SK-N-MC (cell line): ENCODE results near the gene TCF23.

Experiments used
- DNase-seq: peaks from one replicate; pipeline ENCODE4 v3.0.0-alpha.2; 2011; ENCODE audit warnings: low read depth, low spot score
- H3K27ac ChIP-seq: fragments of 200-600 bp; sonication (generic); 2 replicates; pipeline ENCODE4 v1.5.1; 2016; ENCODE audit warnings: mixed run types
- H3K36me3 ChIP-seq: fragments of 200-600 bp; sonication (generic); 2 replicates; pipeline ENCODE4 v1.6.1; 2017; ENCODE audit warnings: antibody characterized with exemption, low read length, mixed read lengths; ENCODE audit not compliant: insufficient read depth
- H3K4me3 ChIP-seq: fragments of 200-600 bp; sonication (generic); 2 replicates; pipeline ENCODE4 v1.5.1; 2016
- H3K9ac ChIP-seq: fragments of 200-600 bp; sonication (generic); 2 replicates; pipeline ENCODE4 v1.8.0; 2017; ENCODE audit warnings: mixed run types, mixed read lengths; ENCODE audit not compliant: insufficient read length
- H3K9me3 ChIP-seq: fragments of 200-600 bp; sonication (generic); 2 replicates; pipeline ENCODE4 v1.6.1; 2017; ENCODE audit warnings: low read depth, mild to moderate bottlenecking, antibody characterized with exemption, low read length, moderate library complexity, mixed read lengths
- EZH2 ChIP-seq: fragments of 200-600 bp; sonication (generic); IDR thresholded peaks from one replicate; pipeline ENCODE4 v1.6.1; 2017; ENCODE audit warnings: antibody characterized with exemption
- FOXP2 ChIP-seq: optimal IDR thresholded peaks from 2 replicates; pipeline ENCODE3; 2011; ENCODE audit warnings: mild to moderate bottlenecking, moderate library complexity; ENCODE audit not compliant: insufficient read depth; ENCODE audit errors: extremely low read length, control extremely low read depth
- POLR2AphosphoS5 ChIP-seq: IDR thresholded peaks from 2 replicates; pipeline ENCODE4 v1.6.1; 2012; ENCODE audit warnings: mild to moderate bottlenecking, low read depth, low read length, borderline replicate concordance

TCF23 gene

GRCh38 chr2:27126252-27126710 lies 22.5 kb upstream of the TCF23 start:
- Histone ChIP-seq H3K4me3 (no peak overlapping the region), H3K9me3 (no peaks in the 10 kb centered on the region)
- no peak for DNase-seq

GRCh38 chr2:27127883-27128667 lies 20.7 kb upstream of the TCF23 start:
- DNase-seq = no peak
- no peak overlapping the region for H3K9ac ChIP-seq
- no peak overlapping the region for H3K27ac ChIP-seq
- H3K4me3 ChIP-seq = no peak overlapping the region
- no peaks in the 10 kb centered on the region for H3K9me3 ChIP-seq
- H3K36me3 ChIP-seq = peaks cover 33% of the 10 kb centered on the region
- no peak for TF ChIP-seq POLR2AphosphoS5
- TF ChIP-seq EZH2 = no peak
- TF ChIP-seq FOXP2 = no peak

More at GRCh38 chr2:27126252-27126710, 22.5 kb upstream of the TCF23 start:
- Histone ChIP-seq H3K9ac (no peak overlapping the region), H3K27ac (peak overlapping the region; percentile 88; the same call in 1 of the 2 replicates), H3K36me3 (peaks cover 15% of the 10 kb centered on the region; the same call in 1 of the 2 replicates)
- no peak for TF ChIP-seq EZH2
- TF ChIP-seq FOXP2 = no peak
- TF ChIP-seq POLR2AphosphoS5 = no peak

DNA sequence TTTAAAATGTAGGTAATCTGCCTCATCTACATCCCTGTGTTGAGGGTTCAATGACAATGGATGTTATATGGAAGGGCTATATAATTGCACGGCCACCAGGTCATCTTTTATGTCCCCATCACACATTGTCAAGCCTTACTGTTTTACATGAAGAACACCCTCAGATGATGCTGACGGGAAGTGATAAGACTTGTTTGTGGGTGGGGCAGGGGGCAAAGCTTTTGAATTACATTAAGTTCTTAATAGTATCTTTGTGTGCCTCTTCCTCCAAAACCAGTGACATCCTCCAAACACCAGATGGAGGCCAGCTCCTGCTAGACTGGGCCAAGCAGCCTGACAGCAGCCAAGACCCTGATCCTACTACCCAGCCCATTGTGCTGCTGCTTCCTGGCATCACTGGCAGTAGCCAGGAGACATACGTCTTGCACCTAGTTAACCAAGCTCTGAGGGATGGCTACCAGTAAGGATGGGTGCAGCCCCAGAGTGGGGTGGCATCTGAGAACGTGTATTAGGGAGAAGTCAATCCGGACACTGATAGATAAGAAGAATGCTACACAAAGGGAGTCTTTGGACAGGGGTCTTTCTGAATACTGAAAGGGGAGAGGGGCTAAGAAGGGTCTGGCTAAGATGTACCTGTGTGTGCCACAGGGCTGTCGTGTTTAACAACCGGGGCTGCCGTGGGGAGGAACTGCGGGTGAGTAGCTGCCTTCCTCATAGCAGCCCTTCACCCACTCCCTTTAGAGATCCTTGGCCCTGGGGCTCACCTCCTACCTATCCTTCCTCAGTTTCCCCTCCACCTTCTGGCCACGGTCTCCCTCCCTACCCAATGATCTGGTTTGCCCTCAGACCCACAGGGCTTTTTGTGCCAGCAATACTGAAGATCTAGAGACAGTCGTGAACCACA lies 19.9 kb upstream of the TCF23 start:
- DNase-seq = no peak
- H3K9ac ChIP-seq = no peak overlapping the region
- H3K27ac ChIP-seq = no peak overlapping the region; the same call in 1 of the 2 replicates
- H3K4me3 ChIP-seq = no peak overlapping the region
- peaks cover 36% of the 10 kb centered on the region for H3K36me3 ChIP-seq
- H3K9me3 ChIP-seq = no peaks in the 10 kb centered on the region
- peak; percentile 16; the same call in 1 of the 2 replicates for TF ChIP-seq POLR2AphosphoS5
- no peak for TF ChIP-seq FOXP2

DNA sequence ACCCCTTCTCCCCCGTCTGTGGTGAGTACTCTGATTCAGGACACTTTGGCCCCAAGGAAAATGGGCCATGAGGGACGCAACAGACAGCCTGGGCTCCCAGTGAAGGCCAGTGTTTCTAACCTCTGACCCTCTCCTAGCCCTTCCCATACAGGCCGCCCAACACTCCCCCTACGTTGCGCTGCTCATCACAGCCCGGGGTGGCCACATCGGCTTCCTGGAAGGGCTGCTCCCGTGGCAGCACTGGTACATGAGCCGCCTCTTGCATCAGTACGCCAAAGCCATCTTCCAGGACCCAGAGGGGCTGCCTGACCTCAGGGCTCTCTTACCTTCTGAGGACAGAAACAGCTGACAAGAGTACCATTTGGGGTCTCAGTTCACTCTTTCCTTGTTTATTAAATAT lies 18.4 kb upstream of the TCF23 start:
- peaks cover 36% of the 10 kb centered on the region for H3K36me3 ChIP-seq
- no peak for DNase-seq
- TF ChIP-seq EZH2 (no peak), POLR2AphosphoS5 (no peak), FOXP2 (no peak)
- no peak overlapping the region for H3K27ac ChIP-seq
- H3K9ac ChIP-seq = no peak overlapping the region
- H3K9me3 ChIP-seq = no peaks in the 10 kb centered on the region
- no peak overlapping the region for H3K4me3 ChIP-seq

DNA sequence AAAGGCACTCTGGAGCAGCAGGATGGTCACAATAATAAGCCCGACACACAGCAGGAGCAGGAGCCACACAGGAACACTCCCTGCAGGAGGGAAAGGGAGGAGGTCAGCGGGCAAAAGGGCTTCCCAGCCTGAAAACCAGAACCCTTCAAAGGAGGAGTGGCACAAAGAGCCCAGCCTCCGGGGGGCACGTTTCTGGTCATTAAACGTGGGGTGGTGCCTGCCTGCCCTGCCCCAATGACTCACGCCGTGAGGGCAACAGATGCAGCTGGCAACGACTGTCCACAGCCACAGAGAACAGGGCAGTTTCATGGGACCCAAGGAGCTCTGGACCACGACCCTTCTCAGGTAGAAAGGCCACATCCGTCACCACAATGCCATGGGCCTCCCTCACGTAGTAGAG lies 17.4 kb upstream of the TCF23 start:
- Histone ChIP-seq H3K27ac (no peak overlapping the region), H3K9me3 (no peaks in the 10 kb centered on the region), H3K36me3 (peaks cover 36% of the 10 kb centered on the region), H3K9ac (no peak overlapping the region), H3K4me3 (no peak overlapping the region)
- no peak for TF ChIP-seq POLR2AphosphoS5
- TF ChIP-seq EZH2 = no peak
- TF ChIP-seq FOXP2 = no peak
- no peak for DNase-seq

GRCh38 chr2:27133195-27133875 lies 15.5 kb upstream of the TCF23 start:
- TF ChIP-seq EZH2 = no peak
- no peak for TF ChIP-seq FOXP2
- TF ChIP-seq POLR2AphosphoS5 = no peak
- no peak for DNase-seq
- H3K27ac ChIP-seq = no peak overlapping the region
- peaks cover 36% of the 10 kb centered on the region for H3K36me3 ChIP-seq
- H3K9ac ChIP-seq = peak overlapping the region; percentile 96
- H3K4me3 ChIP-seq = peak overlapping the region; percentile 99
- no peaks in the 10 kb centered on the region for H3K9me3 ChIP-seq

- Histone ChIP-seq H3K27ac (peak within 1 kb of the TSS; percentile 54; the same call in 1 of the 2 replicates), H3K9me3 (no peaks in the 10 kb centered on the region), H3K9ac (peak within 1 kb of the TSS; percentile 96), H3K4me3 (peak within 1 kb of the TSS; percentile 99), H3K36me3 (peaks cover 36% of the 10 kb centered on the region)
- TF ChIP-seq FOXP2 (peak; percentile 75), POLR2AphosphoS5 (peak; percentile 88), EZH2 (no peak)
- peak; percentile 48 for DNase-seq
Measured at GRCh38 chr2:27133905-27134780, 14.7 kb upstream of the TCF23 start, which contains the start of gene PREB. Gene PREB, minus strand, starts transcription at chr2:27134636. Its CDS starts 215 bp downstream, at chr2:27134421.
